MM.1S (cell line): Measurements from ENCODE around the gene PLA2G2E.

Experiments used
- DNase-seq: peaks from one replicate; pipeline ENCODE4 v3.0.0-alpha.2; 2015
- H2AFZ ChIP-seq: fragments of 300-600 bp; sonication (generic); 2 replicates; pipeline ENCODE4 v1.6.0; 2016; ENCODE audit warnings: antibody characterized with exemption, low read length
- H3F3A ChIP-seq: fragments of 300-600 bp; sonication (generic); 2 replicates; pipeline ENCODE4 v1.6.1; 2016; ENCODE audit warnings: mild to moderate bottlenecking, antibody characterized with exemption, low read length, moderate library complexity, mixed read lengths; ENCODE audit not compliant: insufficient read depth
- H3K27ac ChIP-seq: fragments of 300-600 bp; sonication (generic); 2 replicates; pipeline ENCODE4 v1.5.1; 2016; ENCODE audit warnings: mild to moderate bottlenecking, low read length
- H3K27me3 ChIP-seq: fragments of 300-600 bp; sonication (generic); replicated peaks from 2 replicates; pipeline ENCODE4 v1.6.0; 2016; ENCODE audit warnings: low read length; ENCODE audit not compliant: insufficient read depth
- H3K36me3 ChIP-seq: fragments of 300-600 bp; sonication (generic); replicated peaks from 2 replicates; pipeline ENCODE4 v1.6.1; 2016; ENCODE audit warnings: mild to moderate bottlenecking, low read length, mixed read lengths; ENCODE audit not compliant: insufficient read depth
- H3K4me1 ChIP-seq: fragments of 300-600 bp; sonication (generic); 2 replicates; pipeline ENCODE4 v1.6.1; 2016; ENCODE audit warnings: low read length, mixed read lengths
- H3K4me2 ChIP-seq: fragments of 300-600 bp; sonication (generic); 2 replicates; pipeline ENCODE4 v1.6.0; 2016; ENCODE audit warnings: low read depth, low read length
- H3K4me3 ChIP-seq: fragments of 300-600 bp; sonication (generic); 2 replicates; pipeline ENCODE4 v1.5.1; 2016; ENCODE audit warnings: low read length, mixed read lengths
- H3K79me2 ChIP-seq: fragments of 300-600 bp; sonication (generic); 2 replicates; pipeline ENCODE4 v1.6.1; 2016; ENCODE audit warnings: mixed run types, low read length, mixed read lengths
- H3K9ac ChIP-seq: fragments of 300-600 bp; sonication (generic); 2 replicates; pipeline ENCODE4 v1.6.1; 2016; ENCODE audit warnings: low read length, mixed read lengths
- H3K9me2 ChIP-seq: fragments of 300-600 bp; sonication (generic); replicated peaks from 2 replicates; pipeline ENCODE4 v1.6.1; 2016; ENCODE audit warnings: mild to moderate bottlenecking, low read length, mixed read lengths; ENCODE audit not compliant: insufficient read depth
- H3K9me3 ChIP-seq: fragments of 300-600 bp; sonication (generic); replicated peaks from 2 replicates; pipeline ENCODE4 v1.6.1; 2016; ENCODE audit warnings: mild to moderate bottlenecking, low read length, mixed read lengths; ENCODE audit not compliant: insufficient read depth
- H4K20me1 ChIP-seq: fragments of 300-600 bp; sonication (generic); 2 replicates; pipeline ENCODE4 v1.6.1; 2016; ENCODE audit warnings: mild to moderate bottlenecking, low read length, moderate library complexity, mixed read lengths; ENCODE audit not compliant: insufficient read depth
- EZH2 ChIP-seq: fragments of 300-600 bp; sonication (generic); optimal IDR thresholded peaks from 2 replicates; pipeline ENCODE3; 2017; ENCODE audit warnings: low read depth, mild to moderate bottlenecking, antibody characterized with exemption, low read length, mixed read lengths
- EZH2phosphoT487 ChIP-seq: fragments of 300-600 bp; sonication (generic); IDR thresholded peaks from 2 replicates; pipeline ENCODE4 v1.6.1; 2018; ENCODE audit warnings: antibody characterized with exemption, low read length
- TF ChIP-seq, protein P1 (sequence below): fragments of 300-600 bp; sonication (generic); IDR thresholded peaks from 2 replicates; pipeline ENCODE4 v1.5.1; 2016; ENCODE audit warnings: antibody characterized with exemption, low read length, mixed read lengths

Gene PLA2G2E

DNA sequence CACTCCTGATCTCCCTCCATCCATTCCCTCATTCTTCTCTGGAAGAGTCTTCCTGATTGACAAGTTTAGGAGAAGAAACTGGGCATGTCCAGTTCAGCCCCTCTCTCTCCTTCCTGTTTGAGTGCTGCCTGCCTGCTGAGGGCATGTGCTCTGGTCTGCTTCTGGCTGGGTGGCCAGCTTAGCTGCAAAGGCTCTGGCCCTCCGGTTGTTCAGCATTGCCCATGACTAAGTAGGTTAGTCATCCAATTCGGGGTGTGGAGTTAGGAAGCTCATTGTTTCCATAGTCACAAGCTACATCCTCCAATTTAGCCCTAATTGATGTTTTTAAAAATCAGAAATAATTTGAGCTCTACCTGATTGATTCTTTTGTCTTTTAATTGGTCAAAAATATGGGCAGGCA, 25.6 kb upstream of the PLA2G2E start:
- Histone ChIP-seq H3F3A (no peaks in the 10 kb centered on the region), H3K9ac (no peak overlapping the region), H3K9me3 (no peaks in the 10 kb centered on the region), H4K20me1 (no peaks in the 10 kb centered on the region), H3K4me2 (no peak overlapping the region), H2AFZ (no peak overlapping the region), H3K4me1 (no peaks in the 10 kb centered on the region), H3K27ac (no peak overlapping the region), H3K79me2 (no peaks in the 10 kb centered on the region), H3K4me3 (no peak overlapping the region), H3K9me2 (no peaks in the 10 kb centered on the region), H3K27me3 (peaks cover 60% of the 10 kb centered on the region), H3K36me3 (no peaks in the 10 kb centered on the region)
- TF ChIP-seq EZH2, result no peak
- TF ChIP-seq, protein P1, sequence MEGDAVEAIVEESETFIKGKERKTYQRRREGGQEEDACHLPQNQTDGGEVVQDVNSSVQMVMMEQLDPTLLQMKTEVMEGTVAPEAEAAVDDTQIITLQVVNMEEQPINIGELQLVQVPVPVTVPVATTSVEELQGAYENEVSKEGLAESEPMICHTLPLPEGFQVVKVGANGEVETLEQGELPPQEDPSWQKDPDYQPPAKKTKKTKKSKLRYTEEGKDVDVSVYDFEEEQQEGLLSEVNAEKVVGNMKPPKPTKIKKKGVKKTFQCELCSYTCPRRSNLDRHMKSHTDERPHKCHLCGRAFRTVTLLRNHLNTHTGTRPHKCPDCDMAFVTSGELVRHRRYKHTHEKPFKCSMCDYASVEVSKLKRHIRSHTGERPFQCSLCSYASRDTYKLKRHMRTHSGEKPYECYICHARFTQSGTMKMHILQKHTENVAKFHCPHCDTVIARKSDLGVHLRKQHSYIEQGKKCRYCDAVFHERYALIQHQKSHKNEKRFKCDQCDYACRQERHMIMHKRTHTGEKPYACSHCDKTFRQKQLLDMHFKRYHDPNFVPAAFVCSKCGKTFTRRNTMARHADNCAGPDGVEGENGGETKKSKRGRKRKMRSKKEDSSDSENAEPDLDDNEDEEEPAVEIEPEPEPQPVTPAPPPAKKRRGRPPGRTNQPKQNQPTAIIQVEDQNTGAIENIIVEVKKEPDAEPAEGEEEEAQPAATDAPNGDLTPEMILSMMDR, result no peak
- no peak for TF ChIP-seq EZH2phosphoT487
- DNase-seq, result no peak

DNA sequence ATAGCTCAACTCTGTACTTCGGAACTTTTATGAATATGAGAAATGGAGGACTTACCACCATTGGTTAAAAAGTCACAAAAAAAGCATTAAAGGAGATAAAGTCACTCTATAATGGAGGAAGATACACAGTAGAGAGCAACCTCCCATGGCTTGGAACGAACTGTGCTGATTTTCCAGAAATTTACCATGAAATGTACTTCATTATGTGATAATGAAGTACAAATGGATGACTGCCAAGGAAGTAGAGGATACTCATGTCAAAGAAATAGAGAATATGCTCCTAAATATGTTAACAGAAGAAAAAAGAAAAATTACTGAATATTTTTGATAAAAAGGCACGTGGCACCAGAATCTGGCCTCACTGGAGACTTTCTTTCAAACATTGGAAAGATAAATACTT, 23.6 kb upstream of the PLA2G2E start:
- Histone ChIP-seq H3K4me2 (no peak overlapping the region), H2AFZ (no peak overlapping the region), H3K4me3 (no peak overlapping the region), H3K9me2 (no peaks in the 10 kb centered on the region), H3K27ac (no peak overlapping the region), H3K9ac (no peak overlapping the region), H3K36me3 (no peaks in the 10 kb centered on the region), H3K27me3 (peaks cover 55% of the 10 kb centered on the region), H3K4me1 (no peaks in the 10 kb centered on the region), H3K9me3 (no peaks in the 10 kb centered on the region), H4K20me1 (no peaks in the 10 kb centered on the region), H3F3A (no peaks in the 10 kb centered on the region), H3K79me2 (no peaks in the 10 kb centered on the region)
- TF ChIP-seq EZH2 (no peak), EZH2phosphoT487 (no peak)
- TF ChIP-seq, protein P1, result no peak
- no peak for DNase-seq

DNA sequence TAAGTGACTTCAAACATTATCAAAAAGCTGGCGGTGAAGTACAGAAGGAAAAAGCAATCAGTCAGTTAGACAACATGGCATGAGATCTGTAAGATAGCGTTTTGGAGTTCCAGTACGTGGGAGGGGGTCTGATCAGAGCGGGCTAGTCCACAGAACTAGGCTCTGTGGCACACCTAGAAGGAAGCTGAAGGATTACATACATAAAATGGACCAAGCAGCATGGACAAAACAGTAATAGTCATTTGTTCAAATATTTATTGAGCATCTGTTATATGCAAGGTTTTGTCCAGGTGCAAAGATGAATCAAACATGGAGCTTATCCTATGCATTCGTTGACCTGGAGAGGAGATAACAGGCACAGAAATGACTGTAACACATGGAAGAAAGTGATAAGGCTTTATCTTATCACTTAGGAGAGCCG, 22.9 kb upstream of the PLA2G2E start:
- H3K4me1 ChIP-seq, result no peaks in the 10 kb centered on the region
- H3K27me3 ChIP-seq, result peaks cover 55% of the 10 kb centered on the region
- no peak overlapping the region for H3K9ac ChIP-seq
- H3K9me2 ChIP-seq, result no peaks in the 10 kb centered on the region
- H3F3A ChIP-seq, result no peaks in the 10 kb centered on the region
- H3K4me2 ChIP-seq, result no peak overlapping the region
- no peaks in the 10 kb centered on the region for H3K36me3 ChIP-seq
- TF ChIP-seq EZH2 (no peak), EZH2phosphoT487 (no peak)
- TF ChIP-seq, protein P1, result no peak
- no peaks in the 10 kb centered on the region for H3K79me2 ChIP-seq
- DNase-seq, result no peak
- no peak overlapping the region for H2AFZ ChIP-seq
- no peak overlapping the region for H3K4me3 ChIP-seq
- H4K20me1 ChIP-seq, result no peaks in the 10 kb centered on the region
- no peaks in the 10 kb centered on the region for H3K9me3 ChIP-seq
- no peak overlapping the region for H3K27ac ChIP-seq

DNA sequence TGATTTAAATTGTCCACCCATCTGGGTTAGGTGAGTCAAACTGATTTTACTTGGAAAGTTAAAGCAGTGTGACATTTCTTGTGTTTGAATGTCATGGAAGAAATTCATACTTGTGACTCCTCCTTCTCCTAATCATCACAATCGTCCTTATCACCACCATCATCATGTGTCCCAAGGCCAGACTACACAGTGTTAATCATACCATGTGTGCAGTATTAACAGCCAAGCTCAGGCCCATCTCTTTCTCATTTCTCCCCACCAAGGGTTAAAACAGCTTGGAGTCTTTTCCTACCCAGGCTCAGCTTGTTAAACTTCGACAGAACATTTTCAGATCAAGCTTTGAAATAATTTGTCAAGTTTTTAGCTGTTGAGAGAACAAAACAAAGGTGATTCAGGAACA, 22.5 kb upstream of the PLA2G2E start:
- H2AFZ ChIP-seq, result no peak overlapping the region
- H3F3A ChIP-seq, result no peaks in the 10 kb centered on the region
- no peaks in the 10 kb centered on the region for H3K36me3 ChIP-seq
- DNase-seq, result no peak
- H3K79me2 ChIP-seq, result no peaks in the 10 kb centered on the region
- H3K9ac ChIP-seq, result no peak overlapping the region
- no peak overlapping the region for H3K27ac ChIP-seq
- H3K9me2 ChIP-seq, result no peaks in the 10 kb centered on the region
- H3K4me3 ChIP-seq, result no peak overlapping the region
- H3K4me1 ChIP-seq, result no peaks in the 10 kb centered on the region
- TF ChIP-seq EZH2 (no peak), EZH2phosphoT487 (no peak)
- TF ChIP-seq, protein P1, result no peak
- H4K20me1 ChIP-seq, result no peaks in the 10 kb centered on the region
- no peaks in the 10 kb centered on the region for H3K9me3 ChIP-seq
- peaks cover 54% of the 10 kb centered on the region for H3K27me3 ChIP-seq
- H3K4me2 ChIP-seq, result no peak overlapping the region
